Astrocyte of the spinal cord (primary cell): Measurements from ENCODE around the gene RAB3D.

Experiments
- DNase-seq: peaks from one replicate; pipeline ENCODE4 v3.0.0; 2011; ENCODE audit warnings: low read depth, low spot score
- H3K4me3 ChIP-seq: 2 replicates; pipeline ENCODE4 v1.5.1; 2011; ENCODE audit warnings: low read depth, mild to moderate bottlenecking, low read length, moderate library complexity
- CTCF ChIP-seq: IDR thresholded peaks from 2 replicates; pipeline ENCODE4 v1.5.1; 2012; ENCODE audit warnings: low read depth, mild to moderate bottlenecking, low read length, inconsistent platforms
- in situ Hi-C: cut with HindIII; loops from 2 replicates; pipeline ENCODE4 v1.10.0; 2017; ENCODE audit warnings: low sequenced_read_pairs

The RAB3D gene

GRCh38 chr19:11286312-11286974, 53.0 kb downstream of the RAB3D start:
- H3K4me3 ChIP-seq: no peak overlapping the region
- TF ChIP-seq CTCF: peak; percentile 5
- in situ Hi-C loops: no loop called here
- peak; percentile 19 for DNase-seq

GRCh38 chr19:11284515-11284914, 54.9 kb downstream of the RAB3D start:
- peak; percentile 35 for DNase-seq
- in situ Hi-C loops: no loop called here
- no peak for TF ChIP-seq CTCF
- no peak overlapping the region for H3K4me3 ChIP-seq

GRCh38 chr19:11281356-11282049, 58.0 kb downstream of the RAB3D start:
- H3K4me3 ChIP-seq: no peak overlapping the region
- DNase-seq: no peak
- in situ Hi-C loops: no loop called here
- TF ChIP-seq CTCF: no peak

GRCh38 chr19:11279505-11280236, 59.8 kb downstream of the RAB3D start:
- in situ Hi-C loops: no loop called here
- no peak for DNase-seq
- no peak for TF ChIP-seq CTCF
- no peak overlapping the region for H3K4me3 ChIP-seq

- in situ Hi-C loops: no loop called here
- H3K4me3 ChIP-seq: no peak overlapping the region
- no peak for DNase-seq
Observed at GRCh38 chr19:11278670-11279069, 60.8 kb downstream of the RAB3D start.

More at GRCh38 chr19:11278670-11279069, 60.8 kb downstream of the RAB3D start:
- no peak for TF ChIP-seq CTCF
